ENCODE data around the gene TMEM14C. TPM values are rescaled to one million over a fixed set of nuclear protein-coding genes. Genes with fewer than 3 reads are reported as not detected.

The TMEM14C gene
- total and polyA plus RNA-seq, 2 experiments from 2014 or later, result 123 to 232 TPM

DNA sequence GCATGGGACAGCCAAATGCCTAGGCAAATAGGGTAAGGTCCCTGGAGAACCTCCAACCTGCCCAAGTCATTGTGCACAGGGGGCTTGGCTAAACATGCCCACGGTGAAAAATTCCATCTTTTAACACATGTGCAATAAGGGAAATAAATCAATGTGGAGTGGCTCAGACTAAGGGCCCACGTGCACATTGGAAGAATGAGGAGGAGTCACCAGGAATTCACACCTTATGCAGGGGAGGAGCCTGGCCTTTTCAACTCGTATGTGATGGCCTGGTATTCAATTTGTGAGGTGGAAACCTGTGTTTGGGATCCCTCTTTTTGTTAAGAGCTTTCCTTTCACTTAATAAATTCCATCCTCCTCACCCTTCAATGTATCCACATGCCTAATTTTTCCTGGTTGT lies 41.1 kb upstream of the TMEM14C start:
- H3K27me3 ChIP-seq (ENCODE audit: insufficient read depth), result no peaks in the 10 kb centered on the region
- Mint-ChIP-seq H3K36me3 (ENCODE audit: low read depth) (peaks cover 4% of the 10 kb centered on the region; the same call in 1 of the 3 replicates), H3K27ac (no peak overlapping the region), H3K4me1 (peaks cover 3% of the 10 kb centered on the region; the same call in 2 of the 3 replicates), H3K4me3 (no peak overlapping the region), H3K9me3 (peaks cover 8% of the 10 kb centered on the region; the same call in 1 of the 3 replicates), H3K27me3 (ENCODE audit: insufficient read depth, low read depth, poor library complexity) (no peaks in the 10 kb centered on the region)
- H4K20me1 ChIP-seq (replicated peaks; ENCODE audit: insufficient read depth), result no peaks in the 10 kb centered on the region
- TF ChIP-seq ZNF331 (CRISPR knock-in tag; IDR thresholded peaks at IDR 0.05; ENCODE audit: low read depth) (no peak), STAT1 (IDR thresholded peaks at IDR 0.05; ENCODE audit: unreplicated experiment) (no peak), EZH2phosphoT487 (IDR thresholded peaks at IDR 0.05; ENCODE audit: unreplicated experiment) (no peak), EZH2 (IDR thresholded peaks at IDR 0.05; ENCODE audit: low read depth, unreplicated experiment) (no peak)
- TF ChIP-seq, protein P1, sequence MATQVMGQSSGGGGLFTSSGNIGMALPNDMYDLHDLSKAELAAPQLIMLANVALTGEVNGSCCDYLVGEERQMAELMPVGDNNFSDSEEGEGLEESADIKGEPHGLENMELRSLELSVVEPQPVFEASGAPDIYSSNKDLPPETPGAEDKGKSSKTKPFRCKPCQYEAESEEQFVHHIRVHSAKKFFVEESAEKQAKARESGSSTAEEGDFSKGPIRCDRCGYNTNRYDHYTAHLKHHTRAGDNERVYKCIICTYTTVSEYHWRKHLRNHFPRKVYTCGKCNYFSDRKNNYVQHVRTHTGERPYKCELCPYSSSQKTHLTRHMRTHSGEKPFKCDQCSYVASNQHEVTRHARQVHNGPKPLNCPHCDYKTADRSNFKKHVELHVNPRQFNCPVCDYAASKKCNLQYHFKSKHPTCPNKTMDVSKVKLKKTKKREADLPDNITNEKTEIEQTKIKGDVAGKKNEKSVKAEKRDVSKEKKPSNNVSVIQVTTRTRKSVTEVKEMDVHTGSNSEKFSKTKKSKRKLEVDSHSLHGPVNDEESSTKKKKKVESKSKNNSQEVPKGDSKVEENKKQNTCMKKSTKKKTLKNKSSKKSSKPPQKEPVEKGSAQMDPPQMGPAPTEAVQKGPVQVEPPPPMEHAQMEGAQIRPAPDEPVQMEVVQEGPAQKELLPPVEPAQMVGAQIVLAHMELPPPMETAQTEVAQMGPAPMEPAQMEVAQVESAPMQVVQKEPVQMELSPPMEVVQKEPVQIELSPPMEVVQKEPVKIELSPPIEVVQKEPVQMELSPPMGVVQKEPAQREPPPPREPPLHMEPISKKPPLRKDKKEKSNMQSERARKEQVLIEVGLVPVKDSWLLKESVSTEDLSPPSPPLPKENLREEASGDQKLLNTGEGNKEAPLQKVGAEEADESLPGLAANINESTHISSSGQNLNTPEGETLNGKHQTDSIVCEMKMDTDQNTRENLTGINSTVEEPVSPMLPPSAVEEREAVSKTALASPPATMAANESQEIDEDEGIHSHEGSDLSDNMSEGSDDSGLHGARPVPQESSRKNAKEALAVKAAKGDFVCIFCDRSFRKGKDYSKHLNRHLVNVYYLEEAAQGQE (IDR thresholded peaks at IDR 0.05; ENCODE audit: unreplicated experiment), result no peak
- TF ChIP-seq, protein P2, sequence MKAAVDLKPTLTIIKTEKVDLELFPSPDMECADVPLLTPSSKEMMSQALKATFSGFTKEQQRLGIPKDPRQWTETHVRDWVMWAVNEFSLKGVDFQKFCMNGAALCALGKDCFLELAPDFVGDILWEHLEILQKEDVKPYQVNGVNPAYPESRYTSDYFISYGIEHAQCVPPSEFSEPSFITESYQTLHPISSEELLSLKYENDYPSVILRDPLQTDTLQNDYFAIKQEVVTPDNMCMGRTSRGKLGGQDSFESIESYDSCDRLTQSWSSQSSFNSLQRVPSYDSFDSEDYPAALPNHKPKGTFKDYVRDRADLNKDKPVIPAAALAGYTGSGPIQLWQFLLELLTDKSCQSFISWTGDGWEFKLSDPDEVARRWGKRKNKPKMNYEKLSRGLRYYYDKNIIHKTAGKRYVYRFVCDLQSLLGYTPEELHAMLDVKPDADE (IDR thresholded peaks at IDR 0.05), result no peak
- no peaks in the 10 kb centered on the region for H3K4me1 ChIP-seq (ENCODE audit: insufficient read depth)
- H3K9me2 ChIP-seq (ENCODE audit: insufficient read depth), result 0 out of 2 replicates have a peak, but pooled peaks cover 6% of the 10 kb centered on the region
- H3F3A ChIP-seq (replicated peaks; ENCODE audit: low read depth), result no peaks in the 10 kb centered on the region
- ATAC-seq (no peak), DNase-seq (ENCODE audit: low spot score) (no peak)
- H3K27ac ChIP-seq (ENCODE audit: low read depth), result no peak overlapping the region
- H3K36me3 ChIP-seq (ENCODE audit: insufficient read depth), result peaks cover 9% of the 10 kb centered on the region; the same call in 1 of the 2 replicates
- no peak overlapping the region for H2AFZ ChIP-seq
- H3K4me2 ChIP-seq, result no peak overlapping the region
- no peaks in the 10 kb centered on the region for H3K79me2 ChIP-seq (replicated peaks; ENCODE audit: insufficient read depth)
- H3K4me3 ChIP-seq, result no peak overlapping the region

DNA sequence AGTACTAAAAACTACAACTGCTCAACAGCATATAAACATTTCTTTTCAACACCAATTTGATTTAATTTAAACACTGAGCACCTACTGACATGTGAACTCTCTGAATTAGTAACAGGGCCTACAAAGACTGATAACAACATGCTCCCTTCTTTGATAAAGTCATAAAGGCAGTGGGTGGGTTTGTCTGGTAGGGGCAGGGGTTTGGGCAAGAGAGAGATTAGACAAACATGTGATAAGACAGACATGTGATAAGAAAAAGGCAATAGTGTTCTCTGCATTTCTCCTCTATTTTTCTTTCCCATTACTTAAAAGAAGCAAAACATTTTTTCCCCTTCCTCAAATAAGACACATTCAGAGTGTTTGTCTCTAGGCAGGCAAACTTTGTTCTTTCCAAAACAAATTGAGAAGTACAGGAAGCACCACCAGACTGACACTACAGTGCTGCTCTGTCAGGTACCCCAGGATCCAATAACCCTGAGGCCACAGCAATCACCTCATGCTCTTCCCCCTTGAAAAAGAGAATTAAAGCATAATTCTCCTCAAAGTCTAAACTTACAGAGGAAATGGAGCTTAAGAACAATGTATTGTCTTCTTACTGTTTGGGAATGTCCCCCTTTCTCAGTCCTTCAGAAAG lies 40.4 kb upstream of the TMEM14C start:
- Histone ChIP-seq H3K27me3 (ENCODE audit: insufficient read depth) (no peaks in the 10 kb centered on the region), H2AFZ (no peak overlapping the region), H3K9me2 (ENCODE audit: insufficient read depth) (0 out of 2 replicates have a peak, but pooled peaks cover 6% of the 10 kb centered on the region), H3K27ac (ENCODE audit: low read depth) (no peak overlapping the region), H4K20me1 (replicated peaks; ENCODE audit: insufficient read depth) (no peaks in the 10 kb centered on the region), H3K79me2 (replicated peaks; ENCODE audit: insufficient read depth) (no peaks in the 10 kb centered on the region), H3K4me1 (ENCODE audit: insufficient read depth) (peaks cover 5% of the 10 kb centered on the region), H3F3A (replicated peaks; ENCODE audit: low read depth) (no peaks in the 10 kb centered on the region), H3K4me2 (no peak overlapping the region), H3K4me3 (no peak overlapping the region), H3K36me3 (ENCODE audit: insufficient read depth) (peaks cover 9% of the 10 kb centered on the region; the same call in 1 of the 2 replicates)
- Mint-ChIP-seq H3K27ac (no peak overlapping the region), H3K4me1 (peaks cover 8% of the 10 kb centered on the region), H3K4me3 (no peak overlapping the region), H3K9me3 (peaks cover 8% of the 10 kb centered on the region; the same call in 1 of the 3 replicates), H3K27me3 (ENCODE audit: insufficient read depth, low read depth, poor library complexity) (no peaks in the 10 kb centered on the region), H3K36me3 (ENCODE audit: low read depth) (peaks cover 4% of the 10 kb centered on the region; the same call in 1 of the 3 replicates)
- ATAC-seq (no peak), DNase-seq (ENCODE audit: low spot score) (no peak)
- TF ChIP-seq, protein P3, sequence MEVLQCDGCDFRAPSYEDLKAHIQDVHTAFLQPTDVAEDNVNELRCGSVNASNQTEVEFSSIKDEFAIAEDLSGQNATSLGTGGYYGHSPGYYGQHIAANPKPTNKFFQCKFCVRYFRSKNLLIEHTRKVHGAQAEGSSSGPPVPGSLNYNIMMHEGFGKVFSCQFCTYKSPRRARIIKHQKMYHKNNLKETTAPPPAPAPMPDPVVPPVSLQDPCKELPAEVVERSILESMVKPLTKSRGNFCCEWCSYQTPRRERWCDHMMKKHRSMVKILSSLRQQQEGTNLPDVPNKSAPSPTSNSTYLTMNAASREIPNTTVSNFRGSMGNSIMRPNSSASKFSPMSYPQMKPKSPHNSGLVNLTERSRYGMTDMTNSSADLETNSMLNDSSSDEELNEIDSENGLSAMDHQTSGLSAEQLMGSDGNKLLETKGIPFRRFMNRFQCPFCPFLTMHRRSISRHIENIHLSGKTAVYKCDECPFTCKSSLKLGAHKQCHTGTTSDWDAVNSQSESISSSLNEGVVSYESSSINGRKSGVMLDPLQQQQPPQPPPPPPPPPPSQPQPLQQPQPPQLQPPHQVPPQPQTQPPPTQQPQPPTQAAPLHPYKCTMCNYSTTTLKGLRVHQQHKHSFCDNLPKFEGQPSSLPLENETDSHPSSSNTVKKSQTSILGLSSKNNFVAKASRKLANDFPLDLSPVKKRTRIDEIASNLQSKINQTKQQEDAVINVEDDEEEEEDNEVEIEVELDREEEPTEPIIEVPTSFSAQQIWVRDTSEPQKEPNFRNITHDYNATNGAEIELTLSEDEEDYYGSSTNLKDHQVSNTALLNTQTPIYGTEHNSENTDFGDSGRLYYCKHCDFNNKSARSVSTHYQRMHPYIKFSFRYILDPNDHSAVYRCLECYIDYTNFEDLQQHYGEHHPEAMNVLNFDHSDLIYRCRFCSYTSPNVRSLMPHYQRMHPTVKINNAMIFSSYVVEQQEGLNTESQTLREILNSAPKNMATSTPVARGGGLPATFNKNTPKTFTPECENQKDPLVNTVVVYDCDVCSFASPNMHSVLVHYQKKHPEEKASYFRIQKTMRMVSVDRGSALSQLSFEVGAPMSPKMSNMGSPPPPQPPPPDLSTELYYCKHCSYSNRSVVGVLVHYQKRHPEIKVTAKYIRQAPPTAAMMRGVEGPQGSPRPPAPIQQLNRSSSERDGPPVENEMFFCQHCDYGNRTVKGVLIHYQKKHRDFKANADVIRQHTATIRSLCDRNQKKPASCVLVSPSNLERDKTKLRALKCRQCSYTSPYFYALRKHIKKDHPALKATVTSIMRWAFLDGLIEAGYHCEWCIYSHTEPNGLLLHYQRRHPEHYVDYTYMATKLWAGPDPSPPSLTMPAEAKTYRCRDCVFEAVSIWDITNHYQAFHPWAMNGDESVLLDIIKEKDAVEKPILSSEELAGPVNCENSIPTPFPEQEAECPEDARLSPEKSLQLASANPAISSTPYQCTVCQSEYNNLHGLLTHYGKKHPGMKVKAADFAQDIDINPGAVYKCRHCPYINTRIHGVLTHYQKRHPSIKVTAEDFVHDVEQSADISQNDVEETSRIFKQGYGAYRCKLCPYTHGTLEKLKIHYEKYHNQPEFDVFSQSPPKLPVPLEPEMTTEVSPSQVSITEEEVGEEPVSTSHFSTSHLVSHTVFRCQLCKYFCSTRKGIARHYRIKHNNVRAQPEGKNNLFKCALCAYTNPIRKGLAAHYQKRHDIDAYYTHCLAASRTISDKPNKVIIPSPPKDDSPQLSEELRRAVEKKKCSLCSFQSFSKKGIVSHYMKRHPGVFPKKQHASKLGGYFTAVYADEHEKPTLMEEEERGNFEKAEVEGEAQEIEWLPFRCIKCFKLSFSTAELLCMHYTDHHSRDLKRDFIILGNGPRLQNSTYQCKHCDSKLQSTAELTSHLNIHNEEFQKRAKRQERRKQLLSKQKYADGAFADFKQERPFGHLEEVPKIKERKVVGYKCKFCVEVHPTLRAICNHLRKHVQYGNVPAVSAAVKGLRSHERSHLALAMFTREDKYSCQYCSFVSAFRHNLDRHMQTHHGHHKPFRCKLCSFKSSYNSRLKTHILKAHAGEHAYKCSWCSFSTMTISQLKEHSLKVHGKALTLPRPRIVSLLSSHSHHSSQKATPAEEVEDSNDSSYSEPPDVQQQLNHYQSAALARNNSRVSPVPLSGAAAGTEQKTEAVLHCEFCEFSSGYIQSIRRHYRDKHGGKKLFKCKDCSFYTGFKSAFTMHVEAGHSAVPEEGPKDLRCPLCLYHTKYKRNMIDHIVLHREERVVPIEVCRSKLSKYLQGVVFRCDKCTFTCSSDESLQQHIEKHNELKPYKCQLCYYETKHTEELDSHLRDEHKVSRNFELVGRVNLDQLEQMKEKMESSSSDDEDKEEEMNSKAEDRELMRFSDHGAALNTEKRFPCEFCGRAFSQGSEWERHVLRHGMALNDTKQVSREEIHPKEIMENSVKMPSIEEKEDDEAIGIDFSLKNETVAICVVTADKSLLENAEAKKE (CRISPR knock-in tag; IDR thresholded peaks at IDR 0.05), result no peak
- TF ChIP-seq EZH2phosphoT487 (IDR thresholded peaks at IDR 0.05; ENCODE audit: unreplicated experiment), result no peak

Data from GM23338 (cell line).